HepG2 (cell line): ENCODE measurements around the gene KRTAP3-3. TPM values are rescaled to one million over a fixed set of nuclear protein-coding genes. Genes with fewer than 3 reads are reported as not detected.

Experiments used
- CAMTA2 ChIP-seq: sonication (generic); formaldehyde crosslinking; IDR thresholded peaks from 2 replicates; pipeline ENCODE4 v1.4.0; 2020; ENCODE audit warnings: mild to moderate bottlenecking, missing genetic modification reagents, borderline replicate concordance
- DMAP1 ChIP-seq: IDR thresholded peaks from 2 replicates; pipeline ENCODE4 v1.6.1; 2016
- DPF2 ChIP-seq: sonication (generic); formaldehyde crosslinking; IDR thresholded peaks from 2 replicates; pipeline ENCODE4 v1.4.0; 2020; ENCODE audit warnings: mild to moderate bottlenecking, low read depth, missing genetic modification reagents, borderline replicate concordance
- EED ChIP-seq: sonication (generic); formaldehyde crosslinking; IDR thresholded peaks from 2 replicates; pipeline ENCODE4 v1.5.0; 2020; ENCODE audit warnings: mild to moderate bottlenecking, missing genetic modification reagents
- GRHL1 ChIP-seq: sonication (generic); formaldehyde crosslinking; conservative IDR thresholded peaks from 2 replicates; pipeline ENCODE4 v1.8.0; 2022; ENCODE audit warnings: missing genetic modification reagents
- PRMT3 ChIP-seq: sonication (generic); formaldehyde crosslinking; IDR thresholded peaks from 2 replicates; pipeline ENCODE4 v1.8.1; 2022; ENCODE audit warnings: low read depth, mild to moderate bottlenecking, moderate library complexity, missing genetic modification reagents, borderline replicate concordance
- ZHX2 ChIP-seq, 2 experiments: sonication (generic) in 1 of 2; formaldehyde crosslinking in 1 of 2; IDR thresholded peaks; 2 replicates each; pipeline versions ENCODE4 v1.6.1 to v1.9.0; 2014 to 2022; ENCODE audit warnings: antibody characterized with exemption in 1 of 2, borderline replicate concordance in 1 of 2, inconsistent platforms in 1 of 2, low read depth in 1 of 2, missing genetic modification reagents in 1 of 2
- ZNF138 ChIP-seq: sonication (generic); formaldehyde crosslinking; IDR thresholded peaks from 2 replicates; pipeline ENCODE4 v1.5.0; 2020; ENCODE audit warnings: mild to moderate bottlenecking, low read depth, missing genetic modification reagents
- ZNF646 ChIP-seq: sonication (generic); formaldehyde crosslinking; IDR thresholded peaks from 2 replicates; pipeline ENCODE4 v1.9.0; 2021; ENCODE audit warnings: mild to moderate bottlenecking, missing genetic modification reagents
- ZSCAN31 ChIP-seq: sonication (generic); formaldehyde crosslinking; IDR thresholded peaks from 2 replicates; pipeline ENCODE4 v1.5.0; 2020; ENCODE audit warnings: low read depth, mild to moderate bottlenecking, missing genetic modification reagents
- polyA plus RNA-seq, 8 experiments: library from polyadenylated mRNA; depleted of rRNA in 3 of 8; stranded (reverse) in 7 of 8; unstranded in 1 of 8; fragments of >200 nt; fragmentation: Illumina TruSeq in 4 of 8; extraction: Trizol in 4 of 8; gene quantifications; 2 replicates each; pipeline versions ENCODE4 v1.2.1 to v1.2.3, GENCODE V29; 2011 to 2016; ENCODE audit warnings: low read depth in 4 of 8, missing spikeins in 1 of 8, mixed read lengths in 1 of 8; ENCODE audit not compliant: insufficient read depth in 1 of 8
- total RNA-seq, 5 experiments: library from RNA; depleted of rRNA; stranded (reverse); fragments of >200 nt; fragmentation: Illumina TruSeq; extraction: Trizol; gene quantifications; 2 replicates each; pipeline ENCODE4 v1.2.3, GENCODE V29; 2016; ENCODE audit warnings: low read depth in 1 of 5

The KRTAP3-3 gene
- total and polyA plus RNA-seq, 2 of the 13 experiments (the other 11 are each of a cell fraction or from before 2014, with no cell fraction given): not detected

- TF ChIP-seq ZHX2 (IDR thresholded peaks at IDR 0.05; ENCODE audit: low read depth) (peak; percentile 62; the same call in 1 of the 2 replicates), ZHX2 (CRISPR knock-in tag; IDR thresholded peaks at IDR 0.05; ENCODE audit: borderline replicate concordance) (peak; percentile 27; the same call in 1 of the 2 replicates), DMAP1 (CRISPR knock-in tag) (peak; percentile 70; the same call in 1 of the 2 replicates), PRMT3 (no peak), GRHL1 (CRISPR knock-in tag) (no peak), ZNF138 (CRISPR knock-in tag) (no peak), DPF2 (CRISPR knock-in tag) (peak; percentile 100), EED (CRISPR knock-in tag) (no peak), ZNF646 (CRISPR knock-in tag) (no peak; the same call in 1 of the 2 replicates), ZSCAN31 (peak; percentile 77; the same call in 1 of the 2 replicates), CAMTA2 (CRISPR knock-in tag) (no peak)
These were observed 37.3 kb downstream of the KRTAP3-3 start (continued) for GRCh38 chr17:40956401-40957254.
